Hematopoietic multipotent progenitor cell treated with erythropoietin and hydrocortisone succinate and interleukin-3 and kit ligand, for 15 days (in vitro differentiated cells): Measurements from ENCODE around the gene RAB14.
"Not testable (repeated sequence)": the region's sequence is repeated elsewhere in the genome, so short reads cannot be mapped to it uniquely, and the experiment has no call there.

Source experiments
- DNase-seq: peaks from one replicate; pipeline ENCODE4 v3.0.0-alpha.2; 2015; ENCODE audit warnings: low spot score

RAB14 gene

GRCh38 chr9:121191235-121191634, 10.4 kb downstream of the RAB14 start:
- no peak for DNase-seq

- no peak for DNase-seq
Measured at GRCh38 chr9:121189660-121190059, 12.0 kb downstream of the RAB14 start.

- no peak for DNase-seq
Measured at GRCh38 chr9:121189006-121189405, 12.7 kb downstream of the RAB14 start.

GRCh38 chr9:121187636-121188305, 13.9 kb downstream of the RAB14 start:
- no peak for DNase-seq

- DNase-seq, result no peak
Measured at GRCh38 chr9:121185774-121186403, 15.8 kb downstream of the RAB14 start.

- no peak for DNase-seq
Measured at GRCh38 chr9:121185178-121185745, 16.4 kb downstream of the RAB14 start.

- no peak for DNase-seq
Measured at GRCh38 chr9:121184463-121184862, 17.2 kb downstream of the RAB14 start.

- DNase-seq, result no peak
Measured at GRCh38 chr9:121183666-121184423, 17.8 kb downstream of the RAB14 start.

- DNase-seq, result no peak
Measured at GRCh38 chr9:121182989-121183388, 18.7 kb downstream of the RAB14 start.

GRCh38 chr9:121182101-121182836, 19.4 kb downstream of the RAB14 start:
- DNase-seq, result no peak

- DNase-seq, result no peak
Measured at GRCh38 chr9:121179930-121180681, 21.6 kb downstream of the RAB14 start.

- not testable (repeated sequence) for DNase-seq
Measured at GRCh38 chr9:121179373-121179721, 22.3 kb downstream of the RAB14 start.

- no peak for DNase-seq
Measured at GRCh38 chr9:121178676-121179372, 22.8 kb downstream of the RAB14 start.

GRCh38 chr9:121173501-121173900, 28.2 kb downstream of the RAB14 start:
- no peak for DNase-seq

GRCh38 chr9:121172726-121173487, 28.8 kb downstream of the RAB14 start:
- DNase-seq, result no peak

- DNase-seq, result no peak
Measured at GRCh38 chr9:121171236-121171635, 30.4 kb downstream of the RAB14 start.

GRCh38 chr9:121169094-121169601, 32.5 kb downstream of the RAB14 start:
- no peak for DNase-seq

- no peak for DNase-seq
Measured at GRCh38 chr9:121168052-121168451, 33.6 kb downstream of the RAB14 start.

- no peak for DNase-seq
Measured at GRCh38 chr9:121160025-121160424, 41.6 kb downstream of the RAB14 start.

- DNase-seq, result no peak
Measured at GRCh38 chr9:121157939-121158338, 43.7 kb downstream of the RAB14 start.
